ENCODE data around the gene ATP11A.

ATP11A gene

DNA sequence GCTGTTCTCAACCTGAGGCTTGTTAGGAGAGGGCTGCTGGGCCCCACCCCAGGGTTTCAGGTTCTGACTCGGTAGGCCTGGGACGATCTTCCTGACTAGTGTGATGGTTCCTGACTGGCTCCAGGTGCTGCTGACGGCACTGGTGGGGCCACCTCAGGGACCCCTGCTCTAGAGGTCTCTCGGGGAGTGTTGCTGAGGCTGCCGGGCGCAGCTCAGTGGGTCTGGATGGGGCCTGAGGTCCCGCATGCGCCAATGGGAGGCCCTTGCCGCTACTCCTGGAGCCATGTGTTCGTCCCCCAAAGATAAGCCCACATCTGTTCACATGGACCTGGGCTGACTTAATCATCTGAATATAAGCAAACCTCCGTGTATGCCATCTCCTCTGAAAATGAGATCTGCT lies 133.0 kb downstream of the ATP11A start:
- Mint-ChIP-seq H3K4me1 (no peaks in the 10 kb centered on the region), H3K27ac (no peak overlapping the region), H3K4me3 (no peak overlapping the region), H3K27me3 (no peaks in the 10 kb centered on the region), H3K36me3 (ENCODE audit: low read depth) (peaks cover 30% of the 10 kb centered on the region), H3K9me3 (no peaks in the 10 kb centered on the region)
- ATAC-seq (no peak), DNase-seq (no peak)

DNA sequence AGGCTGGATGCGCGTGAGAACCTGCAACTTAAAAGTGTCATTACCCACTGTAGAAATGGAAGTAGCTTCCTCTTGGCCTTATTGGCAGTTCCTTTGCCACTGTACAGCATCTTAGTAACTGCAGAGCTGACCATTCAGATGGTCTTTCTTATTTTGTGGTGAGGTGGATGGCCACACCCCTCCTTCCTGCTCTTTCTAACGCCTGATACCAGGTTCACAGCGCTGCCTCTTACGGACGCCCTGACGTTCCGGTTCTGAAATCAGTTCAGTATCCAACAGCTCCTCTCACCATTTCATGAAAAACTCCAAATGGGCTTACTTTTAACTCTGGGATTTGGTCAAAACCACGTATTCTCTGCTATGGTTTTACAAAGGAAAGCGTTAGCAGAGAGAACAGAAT lies 134.6 kb downstream of the ATP11A start:
- H3K27ac Mint-ChIP-seq, result no peak overlapping the region
- peaks cover 15% of the 10 kb centered on the region for H3K36me3 Mint-ChIP-seq (ENCODE audit: low read depth)
- H3K4me1 Mint-ChIP-seq, result no peaks in the 10 kb centered on the region

DNA sequence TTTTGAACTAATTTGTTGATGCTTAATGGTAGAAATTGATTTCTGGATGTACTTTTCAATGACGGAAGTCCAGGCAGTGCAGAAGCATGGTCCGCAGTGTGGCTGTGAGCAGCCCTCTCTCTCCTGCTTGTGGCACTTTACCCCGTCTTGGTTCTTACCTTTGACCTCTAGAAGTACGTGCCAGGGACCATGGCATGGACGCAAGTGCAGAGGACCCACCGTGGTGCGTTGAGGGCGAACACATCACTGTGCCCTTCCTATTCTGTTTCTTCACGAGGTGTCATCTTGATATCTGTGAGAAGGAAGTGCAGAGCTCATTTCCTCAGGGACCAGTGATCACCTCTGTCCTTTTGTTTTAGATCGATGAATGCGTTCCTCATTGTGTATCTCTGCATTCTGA lies 135.2 kb downstream of the ATP11A start:
- no peak overlapping the region for H3K27ac Mint-ChIP-seq
- no peak for ATAC-seq
- DNase-seq, result no peak
- H3K4me1 Mint-ChIP-seq, result no peaks in the 10 kb centered on the region
- H3K27me3 Mint-ChIP-seq, result no peaks in the 10 kb centered on the region
- H3K36me3 Mint-ChIP-seq (ENCODE audit: low read depth), result peaks cover 13% of the 10 kb centered on the region
- no peaks in the 10 kb centered on the region for H3K9me3 Mint-ChIP-seq
- H3K4me3 Mint-ChIP-seq, result no peak overlapping the region

More for the DNA sequence above, 134.6 kb downstream of the ATP11A start:
- H3K4me3 Mint-ChIP-seq, result no peak overlapping the region
- H3K9me3 Mint-ChIP-seq, result no peaks in the 10 kb centered on the region
- H3K27me3 Mint-ChIP-seq, result no peaks in the 10 kb centered on the region
- DNase-seq (no peak), ATAC-seq (no peak)

DNA sequence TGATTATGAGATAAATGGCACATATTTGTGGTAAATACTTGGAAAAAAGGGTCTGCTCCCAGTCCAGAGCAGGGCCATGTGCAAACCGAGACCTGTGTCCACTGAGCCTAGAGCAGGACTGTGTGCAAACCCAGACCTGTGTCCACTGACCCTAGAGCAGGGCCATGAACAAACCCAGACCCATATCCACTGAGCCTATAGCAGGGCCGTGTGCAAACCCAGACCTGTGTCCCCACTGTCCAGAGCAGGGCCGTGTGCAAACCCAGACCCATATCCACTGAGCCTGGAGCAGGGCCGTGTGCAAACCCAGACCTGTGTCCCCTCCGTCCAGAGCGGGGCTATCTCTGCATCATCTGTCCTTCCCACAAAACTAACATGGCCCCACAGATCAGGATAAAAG lies 136.0 kb downstream of the ATP11A start:
- ATAC-seq (no peak), DNase-seq (no peak)
- no peaks in the 10 kb centered on the region for H3K9me3 Mint-ChIP-seq
- no peak overlapping the region for H3K27ac Mint-ChIP-seq
- H3K27me3 Mint-ChIP-seq, result no peaks in the 10 kb centered on the region
- H3K36me3 Mint-ChIP-seq (ENCODE audit: low read depth), result peaks cover 13% of the 10 kb centered on the region
- no peaks in the 10 kb centered on the region for H3K4me1 Mint-ChIP-seq
- no peak overlapping the region for H3K4me3 Mint-ChIP-seq

DNA sequence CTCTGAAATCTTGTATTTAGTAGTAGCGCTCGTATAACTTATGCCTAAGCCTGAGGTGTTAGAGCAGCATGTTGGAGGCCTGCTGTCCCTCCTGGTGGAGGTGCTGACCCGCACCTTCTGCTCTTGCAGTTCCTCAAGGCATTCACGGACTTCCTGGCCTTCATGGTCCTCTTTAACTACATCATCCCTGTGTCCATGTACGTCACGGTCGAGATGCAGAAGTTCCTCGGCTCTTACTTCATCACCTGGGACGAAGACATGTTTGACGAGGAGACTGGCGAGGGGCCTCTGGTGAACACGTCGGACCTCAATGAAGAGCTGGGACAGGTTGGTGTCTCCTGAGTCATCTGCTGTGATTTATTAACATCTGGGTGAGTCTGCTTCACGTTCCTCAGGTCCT lies 136.7 kb downstream of the ATP11A start:
- Mint-ChIP-seq H3K27me3 (no peaks in the 10 kb centered on the region), H3K4me3 (no peak overlapping the region), H3K27ac (no peak overlapping the region), H3K4me1 (no peaks in the 10 kb centered on the region), H3K9me3 (no peaks in the 10 kb centered on the region), H3K36me3 (ENCODE audit: low read depth) (peaks cover 14% of the 10 kb centered on the region)
- no peak for DNase-seq
- ATAC-seq, result no peak

DNA sequence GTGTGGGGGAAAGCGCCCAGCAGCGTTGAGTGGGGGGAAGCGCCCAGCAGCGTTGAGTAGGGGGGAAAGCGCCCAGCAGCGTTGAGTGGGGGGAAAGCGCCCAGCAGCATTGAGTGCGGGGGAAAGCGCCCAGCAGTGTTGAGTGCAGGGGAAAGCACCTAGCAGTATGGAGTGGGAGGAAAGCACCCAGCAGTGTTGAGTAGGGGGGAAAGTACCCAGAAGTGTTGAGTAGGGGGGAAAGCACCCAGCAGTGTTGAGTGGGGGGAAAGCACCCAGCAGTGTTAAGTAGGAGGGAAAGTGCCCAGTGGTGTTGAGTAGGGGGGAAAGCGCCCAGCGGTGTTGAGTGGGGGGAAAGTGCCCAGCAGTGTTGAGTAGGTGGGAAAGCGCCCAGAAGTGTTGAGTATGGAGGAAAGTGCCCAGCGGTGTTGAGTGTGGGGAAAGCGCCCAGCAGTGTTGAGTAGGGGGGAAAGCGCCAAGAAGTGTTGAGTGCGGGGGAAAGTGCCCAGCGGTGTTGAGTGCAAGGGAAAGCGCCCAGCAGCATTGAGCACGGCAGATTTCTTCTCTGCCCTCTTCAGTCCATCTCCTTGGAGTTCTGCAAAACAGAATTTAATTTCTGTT lies 138.4 kb downstream of the ATP11A start:
- no peak for DNase-seq
- Mint-ChIP-seq H3K27me3 (no peaks in the 10 kb centered on the region), H3K27ac (no peak overlapping the region), H3K4me3 (no peak overlapping the region), H3K36me3 (ENCODE audit: low read depth) (peaks cover 24% of the 10 kb centered on the region), H3K9me3 (no peaks in the 10 kb centered on the region), H3K4me1 (no peaks in the 10 kb centered on the region)
- peak; percentile 22 for ATAC-seq

DNA sequence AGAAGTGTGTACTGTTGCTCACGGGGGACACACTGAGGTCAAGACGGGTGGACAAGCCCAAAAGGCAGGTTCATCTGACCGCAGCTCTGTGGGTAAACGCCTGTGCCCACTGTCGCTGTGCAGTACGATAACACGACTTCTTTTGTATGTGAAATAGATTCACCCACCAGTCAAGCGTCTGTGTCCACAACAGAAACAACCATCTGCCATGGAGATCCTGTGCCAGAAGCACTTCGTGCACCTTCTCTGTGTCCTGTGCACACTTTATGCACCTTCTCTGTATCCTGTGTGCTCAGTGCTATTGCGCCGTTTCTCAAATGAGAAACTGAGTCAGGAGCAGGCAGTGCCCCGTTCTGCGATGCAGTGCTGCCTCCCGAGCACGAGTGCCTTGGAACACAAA lies 138.9 kb downstream of the ATP11A start:
- Mint-ChIP-seq H3K27me3 (no peaks in the 10 kb centered on the region), H3K27ac (no peak overlapping the region), H3K4me3 (no peak overlapping the region), H3K9me3 (no peaks in the 10 kb centered on the region), H3K36me3 (ENCODE audit: low read depth) (peaks cover 26% of the 10 kb centered on the region), H3K4me1 (no peaks in the 10 kb centered on the region)
- ATAC-seq, result no peak
- DNase-seq, result no peak

DNA sequence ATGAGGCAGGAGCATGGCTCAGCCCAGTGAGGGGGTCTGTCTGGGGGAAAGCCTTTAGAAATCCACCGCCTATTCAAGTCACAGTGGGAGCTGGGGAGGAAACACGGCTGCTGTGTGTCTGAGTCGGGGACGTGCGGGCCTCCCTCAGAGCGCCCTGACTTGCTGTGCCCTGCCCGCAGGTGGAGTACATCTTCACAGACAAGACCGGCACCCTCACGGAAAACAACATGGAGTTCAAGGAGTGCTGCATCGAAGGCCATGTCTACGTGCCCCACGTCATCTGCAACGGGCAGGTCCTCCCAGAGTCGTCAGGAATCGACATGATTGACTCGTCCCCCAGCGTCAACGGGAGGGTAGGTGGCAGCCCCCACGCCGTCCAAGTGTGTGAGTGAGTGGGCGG lies 141.4 kb downstream of the ATP11A start:
- no peak overlapping the region for H3K4me3 Mint-ChIP-seq
- no peak overlapping the region for H3K27ac Mint-ChIP-seq
- H3K9me3 Mint-ChIP-seq, result no peaks in the 10 kb centered on the region
- no peaks in the 10 kb centered on the region for H3K4me1 Mint-ChIP-seq
- DNase-seq, result no peak
- peaks cover 34% of the 10 kb centered on the region for H3K36me3 Mint-ChIP-seq (ENCODE audit: low read depth)
- ATAC-seq, result no peak
- H3K27me3 Mint-ChIP-seq, result no peaks in the 10 kb centered on the region

DNA sequence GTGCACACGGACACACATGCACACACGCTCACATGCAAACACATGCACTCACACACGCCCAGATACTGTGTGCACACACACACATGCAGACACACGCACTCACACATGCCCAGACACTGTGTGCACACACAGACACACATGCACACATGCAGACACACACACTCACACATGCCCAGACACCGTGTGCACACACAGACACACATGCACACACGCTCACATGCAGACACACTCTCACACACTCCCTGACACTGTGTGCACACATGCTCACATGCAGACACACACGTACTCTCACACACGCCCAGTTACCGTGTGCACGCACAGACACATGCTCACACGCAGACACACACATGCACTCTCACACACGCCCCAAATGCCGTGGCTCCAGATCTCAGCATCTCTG lies 142.0 kb downstream of the ATP11A start:
- Mint-ChIP-seq H3K27ac (no peak overlapping the region), H3K4me1 (no peaks in the 10 kb centered on the region), H3K36me3 (ENCODE audit: low read depth) (peaks cover 34% of the 10 kb centered on the region)

DNA sequence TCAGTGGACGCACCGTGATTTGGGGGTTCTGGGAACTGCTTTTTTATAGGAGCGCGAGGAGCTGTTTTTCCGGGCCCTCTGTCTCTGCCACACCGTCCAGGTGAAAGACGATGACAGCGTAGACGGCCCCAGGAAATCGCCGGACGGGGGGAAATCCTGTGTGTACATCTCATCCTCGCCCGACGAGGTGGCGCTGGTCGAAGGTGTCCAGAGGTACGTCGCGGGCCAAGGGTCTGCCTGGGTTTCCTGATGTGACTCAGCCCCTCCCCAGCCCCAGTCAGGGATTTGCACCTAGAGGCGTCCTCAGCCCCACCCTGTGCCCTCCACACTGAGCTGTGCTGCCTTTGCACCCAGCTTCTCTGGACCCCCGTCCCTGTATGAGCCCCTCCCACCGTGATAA lies 143.0 kb downstream of the ATP11A start:
- Mint-ChIP-seq H3K9me3 (no peaks in the 10 kb centered on the region), H3K27me3 (no peaks in the 10 kb centered on the region), H3K4me3 (no peak overlapping the region), H3K4me1 (no peaks in the 10 kb centered on the region), H3K27ac (no peak overlapping the region), H3K36me3 (ENCODE audit: low read depth) (peaks cover 28% of the 10 kb centered on the region)
- DNase-seq, result no peak
- no peak for ATAC-seq

More for the DNA sequence above, 142.0 kb downstream of the ATP11A start:
- Mint-ChIP-seq H3K9me3 (no peaks in the 10 kb centered on the region), H3K27me3 (no peaks in the 10 kb centered on the region), H3K4me3 (no peak overlapping the region)
- DNase-seq, result no peak
- no peak for ATAC-seq

DNA sequence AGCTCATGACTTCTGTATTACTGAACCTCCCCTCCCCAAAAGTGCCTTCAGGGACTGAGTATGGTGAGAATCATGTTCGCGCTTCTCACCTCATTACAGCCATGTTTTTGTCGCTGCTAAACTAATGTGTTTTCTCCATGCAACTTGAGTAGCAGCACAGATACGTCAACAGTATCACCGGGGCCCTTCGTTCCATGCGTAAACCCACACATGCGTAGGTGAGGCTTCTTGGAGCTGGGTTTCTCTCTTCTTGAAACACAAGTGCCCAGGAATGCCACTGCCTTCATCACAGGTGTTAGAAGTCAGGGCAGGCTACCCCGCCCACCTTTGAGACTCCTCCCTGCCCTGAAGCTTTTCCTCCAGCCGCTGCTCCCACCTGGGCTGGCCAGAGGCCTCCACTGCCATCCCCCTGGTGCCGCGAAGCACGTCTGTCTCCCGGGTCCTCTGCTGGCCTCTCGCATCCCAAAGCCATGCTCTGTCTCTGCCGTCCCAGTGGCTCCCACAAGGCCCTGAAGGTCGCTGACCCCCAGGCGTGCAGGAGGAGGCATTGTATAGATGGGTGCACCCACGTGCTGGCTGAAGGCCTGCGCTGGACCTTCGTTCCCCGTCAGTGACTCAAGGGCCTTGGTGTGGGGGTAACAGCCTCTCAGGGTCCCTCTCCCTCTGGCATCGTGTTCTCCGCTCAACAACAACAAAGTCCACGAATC lies 143.9 kb downstream of the ATP11A start:
- Mint-ChIP-seq H3K4me1 (no peaks in the 10 kb centered on the region), H3K4me3 (no peak overlapping the region), H3K27me3 (no peaks in the 10 kb centered on the region), H3K36me3 (ENCODE audit: low read depth) (peaks cover 28% of the 10 kb centered on the region), H3K9me3 (no peaks in the 10 kb centered on the region), H3K27ac (no peak overlapping the region)
- DNase-seq (no peak), ATAC-seq (no peak)

DNA sequence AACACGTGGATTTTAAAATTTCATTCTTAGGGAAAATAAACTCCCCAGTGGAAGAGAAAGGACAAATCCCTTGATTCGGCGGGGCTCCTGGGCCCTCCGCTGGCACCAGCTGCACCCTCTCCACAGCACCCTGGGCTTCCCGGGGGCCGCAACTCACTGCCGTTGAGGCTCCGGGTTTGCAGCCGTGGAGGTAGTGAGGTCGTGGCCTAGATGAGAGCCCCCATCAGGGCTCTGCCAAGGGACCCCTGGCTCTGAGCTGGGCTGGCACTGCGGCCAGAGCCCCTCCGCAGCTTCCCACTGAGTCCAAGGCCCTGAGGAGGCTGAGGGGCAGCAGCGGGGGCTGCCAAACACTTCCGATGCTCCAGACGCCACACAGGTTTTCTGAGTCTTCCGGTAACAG lies 145.5 kb downstream of the ATP11A start:
- no peak for DNase-seq
- Mint-ChIP-seq H3K4me3 (no peak overlapping the region), H3K36me3 (ENCODE audit: low read depth) (peaks cover 28% of the 10 kb centered on the region), H3K4me1 (no peaks in the 10 kb centered on the region), H3K9me3 (no peaks in the 10 kb centered on the region), H3K27ac (no peak overlapping the region), H3K27me3 (no peaks in the 10 kb centered on the region)
- ATAC-seq, result no peak

DNA sequence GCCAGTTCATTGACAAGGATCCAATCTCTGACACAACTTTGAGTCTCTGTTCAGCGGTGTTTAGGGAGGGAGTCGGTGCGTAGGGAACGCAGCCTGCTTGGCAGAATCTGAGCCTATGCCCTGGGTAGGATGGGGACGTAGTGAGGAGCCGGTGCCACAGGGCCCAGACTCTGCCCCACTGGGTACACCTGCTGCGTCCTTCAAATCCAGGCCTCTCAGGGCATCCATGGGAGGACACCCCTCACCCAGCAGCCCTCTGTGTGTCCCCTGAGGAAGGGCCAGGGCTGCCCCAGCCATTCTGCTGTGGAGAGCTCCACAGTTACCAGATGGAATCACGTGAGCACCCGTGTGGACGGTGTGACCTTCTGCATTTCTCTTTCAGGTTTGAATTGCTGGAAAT lies 146.0 kb downstream of the ATP11A start:
- Mint-ChIP-seq H3K4me1 (no peaks in the 10 kb centered on the region), H3K4me3 (no peak overlapping the region), H3K9me3 (no peaks in the 10 kb centered on the region), H3K27me3 (no peaks in the 10 kb centered on the region), H3K27ac (no peak overlapping the region), H3K36me3 (ENCODE audit: low read depth) (peaks cover 28% of the 10 kb centered on the region)
- ATAC-seq, result no peak
- DNase-seq, result no peak

DNA sequence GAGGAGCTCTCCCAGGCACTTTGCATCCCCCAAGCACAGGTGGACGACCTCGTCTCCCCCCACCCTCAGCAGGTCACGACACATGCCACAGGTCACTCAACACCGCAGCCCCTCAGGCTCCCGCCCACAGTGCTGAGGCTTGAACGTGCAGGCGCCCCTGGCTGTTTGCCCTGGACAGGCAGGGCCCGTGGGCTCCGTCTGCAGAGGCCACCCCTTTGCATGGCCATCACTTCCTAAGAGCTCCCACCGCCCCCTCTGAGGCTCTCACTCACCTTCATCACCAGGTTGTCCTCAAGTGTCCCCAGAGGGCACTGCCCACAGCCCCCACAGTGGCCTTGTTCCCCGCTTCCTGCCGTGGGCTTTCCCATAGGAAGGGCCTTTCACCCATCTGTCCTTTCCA lies 147.1 kb downstream of the ATP11A start:
- Mint-ChIP-seq H3K27me3 (no peaks in the 10 kb centered on the region), H3K4me1 (no peaks in the 10 kb centered on the region), H3K36me3 (ENCODE audit: low read depth) (peaks cover 23% of the 10 kb centered on the region), H3K4me3 (no peak overlapping the region), H3K9me3 (no peaks in the 10 kb centered on the region), H3K27ac (no peak overlapping the region)
- ATAC-seq, result no peak
- no peak for DNase-seq

DNA sequence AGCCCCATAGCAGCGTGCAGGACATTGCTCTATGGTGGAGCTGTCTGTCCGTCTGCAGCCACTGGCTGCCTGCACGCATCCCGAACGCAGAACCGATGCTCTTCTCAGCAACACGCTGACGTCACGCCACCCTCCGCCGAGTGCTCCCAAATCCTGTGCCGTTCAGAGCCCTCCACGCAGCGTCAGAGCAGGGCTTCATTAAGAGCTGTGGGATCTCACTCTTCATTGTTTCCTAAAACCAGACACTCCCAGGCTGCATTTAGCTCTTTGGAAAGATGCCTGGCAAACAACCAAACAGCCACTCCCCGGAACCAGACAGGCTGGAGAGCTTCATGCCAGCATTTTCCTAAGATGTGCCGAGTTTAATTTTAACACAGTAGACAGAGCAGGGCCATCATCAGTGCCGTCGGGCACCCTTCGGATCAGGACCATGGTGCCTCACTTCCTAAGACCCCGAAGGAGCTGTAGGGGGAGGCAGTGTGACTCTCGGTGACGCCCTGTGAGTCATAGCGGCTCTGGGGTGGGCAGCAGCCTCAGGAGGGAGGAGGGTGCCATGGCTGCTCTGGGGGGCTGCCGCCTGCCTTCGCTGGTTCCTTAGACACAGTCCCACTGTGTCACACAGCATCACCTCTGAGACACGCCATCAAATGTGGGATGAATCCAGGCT lies 147.7 kb downstream of the ATP11A start:
- ATAC-seq, result no peak
- Mint-ChIP-seq H3K4me3 (no peak overlapping the region), H3K9me3 (no peaks in the 10 kb centered on the region), H3K36me3 (ENCODE audit: low read depth) (peaks cover 17% of the 10 kb centered on the region), H3K27ac (no peak overlapping the region), H3K27me3 (no peaks in the 10 kb centered on the region), H3K4me1 (no peaks in the 10 kb centered on the region)
- DNase-seq, result no peak
